ENCODE results near the gene MLLT10. TPM values are rescaled to one million over a fixed set of nuclear protein-coding genes. Genes with fewer than 3 reads are reported as not detected.

Gene MLLT10
- total and polyA plus RNA-seq, 2 donors (not counting 3 experiments of a cell fraction or from before 2014, with no cell fraction given), result 35.4 to 54.0 TPM

GRCh38 chr10:21528236-21529031, 5.6 kb upstream of the MLLT10 start:
- Histone ChIP-seq H3K27me3 (ENCODE audit: control insufficient read depth in 2 of 2, insufficient read depth in 2 of 2, low read length in 2 of 2) (no peaks in the 10 kb centered on the region), H3K79me2 (ENCODE audit: control insufficient read depth, insufficient read depth, low read length) (no peaks in the 10 kb centered on the region), H3K4me2 (ENCODE audit: insufficient read depth, low read length) (peak overlapping the region; percentile 100), H3K9ac (replicated peaks; ENCODE audit: extremely low read depth, insufficient read depth, low read length) (peak overlapping the region; percentile 99), H3K9me1 (replicated peaks; ENCODE audit: control insufficient read depth, extremely low read depth, insufficient read depth, low read length) (no peaks in the 10 kb centered on the region), H3K36me3 (ENCODE audit: control insufficient read depth in 2 of 2, extremely low read depth in 1 of 2, insufficient read depth in 2 of 2, low read length in 2 of 2) (no peaks in the 10 kb centered on the region), H2AFZ (ENCODE audit: low read depth, low read length) (peak overlapping the region; percentile 44), H3K4me3 (replicated peaks in 1 of 3; ENCODE audit: insufficient read depth in 1 of 3, low read depth in 1 of 3, low read length in 3 of 3) (peak overlapping the region; percentile 48 to 78 (median 73)), H4K20me1 (replicated peaks; ENCODE audit: control insufficient read depth, extremely low read depth, insufficient read depth, low read length) (no peaks in the 10 kb centered on the region), H3K4me1 (ENCODE audit: control insufficient read depth, extremely low read depth, insufficient read depth, low read length) (peaks cover 39% of the 10 kb centered on the region), H3K9me3 (replicated peaks; ENCODE audit: control insufficient read depth, insufficient read depth, low read length) (no peaks in the 10 kb centered on the region), H3K27ac (ENCODE audit: insufficient read depth, low read depth, low read length) (peak overlapping the region; percentile 97)
- DNase-seq (ENCODE audit: low read depth, low spot score), result peak; percentile 28
- ChIA-PET POLR2A (interaction anchor here (1.0 kb wide), 1 partner anchor 10 kb away, joined by 3 read pairs; no protein-coding TSS in a partner anchor), CTCF (interaction anchor here (1.4 to 3.1 kb wide), 4 partner anchors 10 to 205 kb away, joined by 6 to 38 read pairs (median 12); no protein-coding TSS in a partner anchor)
- FAIRE-seq, result no peak
- intact Hi-C loops (cut with micrococcal nuclease) (loop anchor here (5.0 to 10.0 kb wide), 3 partner anchors 236 to 796 kb away; partner anchors contain the start of gene BMI1), dilution Hi-C loops (cut with MboI; ENCODE audit: extremely low pct_ligation_motif_present, low sequenced_read_pairs) (no loop called here)
- no TSS peak for BruUV-seq (replicated peaks)
- TF ChIP-seq JUN (IDR thresholded peaks at IDR 0.05; ENCODE audit: borderline replicate concordance, insufficient read depth, insufficient read length, low read depth), result no peak
- no peak for TF ChIP-seq EZH2 (IDR thresholded peaks at IDR 0.05; ENCODE audit: borderline replicate concordance, low read depth, low read length, severe bottlenecking)
- TF ChIP-seq POLR2A (IDR thresholded peaks at IDR 0.05; ENCODE audit: low read depth, low read length), result peak; percentile 14
- TF ChIP-seq POLR2AphosphoS5 (IDR thresholded peaks at IDR 0.05; ENCODE audit: insufficient read depth, low read depth, low read length), result no peak
- no peak for TF ChIP-seq MYC (IDR thresholded peaks at IDR 0.05; ENCODE audit: low read depth, low read length)

All from endothelial cell of umbilical vein (primary cell).